GM21515 (cell line): ENCODE results near the gene OR2AG2.

Source experiments
- ATAC-seq: cut with Tn5 transposase; IDR thresholded peaks from one replicate; pipeline ENCODE4 v1.9.1; 2021; ENCODE audit not compliant: unreplicated experiment

OR2AG2 gene

DNA sequence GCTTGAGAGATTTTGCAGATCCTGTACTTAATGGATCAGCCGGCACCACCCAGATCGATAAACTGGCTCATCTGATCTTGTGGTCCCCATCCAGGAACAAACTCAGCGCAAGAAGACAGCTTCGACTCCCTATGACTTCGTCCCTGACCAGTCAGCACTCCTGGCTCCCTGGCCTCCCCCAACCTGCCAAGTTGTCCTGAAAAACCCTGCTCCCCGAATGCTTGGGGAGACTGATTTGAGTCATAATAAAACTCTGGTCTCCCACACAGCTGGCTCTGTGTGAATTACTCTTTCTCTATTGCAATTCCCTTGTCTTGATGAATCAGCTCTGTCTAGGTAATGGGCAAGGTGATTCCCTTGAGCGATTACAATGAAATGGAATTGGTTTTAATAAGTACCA lies 29.5 kb downstream of the OR2AG2 start:
- no peak for ATAC-seq

DNA sequence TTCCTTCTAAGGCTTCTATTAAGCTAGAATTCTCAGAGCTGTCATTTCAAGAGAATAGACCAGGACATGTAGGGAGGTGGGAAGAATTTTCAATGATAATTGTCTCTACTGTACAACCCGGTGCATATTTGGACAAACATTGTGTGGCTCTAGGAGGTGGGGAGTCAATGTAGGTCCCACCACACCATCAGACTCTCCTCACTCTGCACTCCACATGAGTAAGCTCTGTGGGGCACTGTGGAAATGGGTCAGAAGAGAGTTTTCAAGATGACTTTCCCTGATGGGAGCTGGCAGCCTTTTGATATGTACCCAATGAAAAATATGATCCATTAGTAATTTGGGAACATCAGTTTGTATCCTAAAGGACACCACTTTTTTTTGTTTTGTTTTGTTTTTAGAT lies 33.2 kb downstream of the OR2AG2 start:
- no peak for ATAC-seq

DNA sequence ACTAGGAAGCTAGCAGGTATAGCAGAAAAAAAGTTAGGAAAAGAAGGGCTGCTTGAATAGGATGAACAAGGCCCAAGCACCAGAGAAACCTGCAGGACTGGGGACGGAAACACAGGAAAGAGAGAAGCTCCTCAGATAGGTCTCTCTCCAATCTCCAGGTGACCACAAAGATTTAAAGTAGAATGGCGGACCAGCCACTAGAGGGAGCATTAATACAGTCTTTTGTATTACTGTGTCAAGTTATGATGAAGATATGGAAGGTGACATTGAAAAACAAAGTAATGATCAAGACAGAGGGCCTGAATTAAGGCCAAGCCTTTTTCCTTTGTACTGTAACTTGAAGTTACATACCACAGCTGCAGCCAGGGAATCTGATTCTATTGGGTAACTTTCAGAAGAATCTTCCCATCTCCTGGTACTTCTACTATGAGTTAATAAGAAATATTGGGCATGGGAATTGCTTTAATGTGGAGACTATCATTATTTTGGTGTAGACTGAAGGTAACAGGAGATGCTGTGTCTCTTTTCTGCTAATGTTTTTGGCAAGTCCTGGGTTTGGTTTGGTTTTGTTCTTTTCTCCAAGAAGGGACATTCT lies 33.8 kb downstream of the OR2AG2 start:
- peak; percentile 69 for ATAC-seq

DNA sequence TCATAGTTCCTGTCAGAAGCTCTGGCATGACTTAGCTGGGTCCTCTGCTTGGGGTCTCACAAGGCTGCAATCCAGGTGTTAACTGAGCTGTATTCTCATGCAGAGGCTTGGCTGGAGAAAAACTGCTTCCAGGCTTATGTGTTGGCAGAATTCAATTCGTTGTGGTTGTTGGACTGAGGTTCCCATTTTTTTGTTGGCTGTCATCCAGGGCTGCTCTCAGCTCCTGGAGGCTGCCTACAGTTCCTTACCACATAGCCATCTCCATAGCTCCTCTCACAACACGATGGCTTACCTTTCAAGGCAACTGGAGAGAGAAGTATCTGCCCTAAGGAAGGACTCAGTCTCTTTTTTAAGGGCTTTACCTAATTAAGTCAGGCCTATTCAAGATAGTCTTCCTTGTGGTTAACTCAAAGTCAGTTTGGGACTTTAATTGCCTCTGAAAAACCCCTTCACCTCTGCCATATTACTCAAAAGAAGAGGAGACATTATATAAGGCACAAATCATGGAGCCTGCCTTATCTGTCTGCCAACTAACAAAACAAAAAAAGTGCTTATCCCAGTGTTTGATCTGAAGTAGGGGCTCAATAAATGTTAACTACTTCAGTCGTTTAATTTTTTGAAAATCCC lies 35.2 kb downstream of the OR2AG2 start:
- ATAC-seq = no peak

DNA sequence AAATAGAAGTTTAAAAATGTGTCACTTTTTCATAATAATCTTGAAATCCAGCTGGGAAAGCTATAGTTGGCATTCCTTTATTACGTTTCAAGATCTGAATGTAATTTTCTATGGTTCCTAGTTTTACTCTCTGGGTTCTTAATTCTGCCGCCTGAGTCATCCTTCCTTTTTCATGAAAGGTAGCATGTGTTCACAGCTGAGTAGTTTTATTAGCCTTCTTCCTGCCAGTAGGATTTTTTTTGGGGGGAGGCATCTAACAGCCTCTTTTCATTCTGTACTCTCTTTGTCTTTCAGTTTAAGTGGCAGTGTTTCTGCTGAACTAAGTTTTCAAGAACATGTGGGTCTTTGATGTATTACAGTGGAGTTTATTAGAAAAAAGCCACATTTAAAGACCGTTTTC lies 36.5 kb downstream of the OR2AG2 start:
- no peak for ATAC-seq

DNA sequence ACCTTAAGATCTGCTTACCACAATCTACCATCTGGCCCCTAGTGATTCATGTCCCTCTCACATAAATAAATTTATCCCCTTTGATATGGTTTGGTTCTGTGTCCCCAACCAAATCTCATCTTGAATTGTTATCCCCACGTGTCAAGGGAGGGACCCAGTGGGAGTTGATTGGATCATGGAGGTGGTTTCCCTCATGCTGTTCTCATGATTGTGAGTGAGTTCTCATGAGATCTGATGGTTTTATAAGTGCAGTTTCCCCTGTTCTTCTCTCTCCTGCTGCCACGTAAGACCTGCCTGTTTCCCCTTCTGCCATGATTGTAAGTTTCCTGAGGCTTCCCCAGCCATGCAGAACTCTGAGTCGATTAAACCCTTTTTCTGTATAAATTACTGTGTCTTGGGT lies 37.2 kb downstream of the OR2AG2 start:
- ATAC-seq = no peak

GRCh38 chr11:6733326-6734275 lies 38.2 kb downstream of the OR2AG2 start:
- ATAC-seq = no peak

- ATAC-seq = no peak
These were observed 43.6 kb downstream of the OR2AG2 start for GRCh38 chr11:6727971-6728760.

DNA sequence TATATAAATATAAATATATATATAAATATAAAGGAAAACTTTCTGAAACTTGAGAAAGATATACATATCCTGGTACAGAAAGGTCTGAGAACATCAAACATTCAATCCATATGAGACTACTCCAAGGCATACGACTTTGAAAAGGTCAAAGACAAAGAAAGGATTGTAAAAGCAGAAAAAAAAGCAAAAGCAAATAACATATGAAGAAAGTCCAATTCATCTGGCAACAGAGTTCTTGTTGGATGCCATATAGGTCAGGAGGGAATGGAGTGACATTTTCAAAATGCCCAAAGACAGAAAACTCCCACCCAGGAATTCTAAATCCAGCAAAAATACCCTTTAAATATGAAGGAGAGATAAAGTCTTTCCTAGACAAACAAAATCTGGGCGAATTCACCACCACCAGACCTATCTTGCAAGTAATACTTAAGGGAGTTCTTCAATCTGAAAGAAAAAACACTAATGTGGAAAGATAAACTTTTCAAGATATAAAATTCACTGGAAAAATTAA lies 46.3 kb downstream of the OR2AG2 start:
- no peak for ATAC-seq

DNA sequence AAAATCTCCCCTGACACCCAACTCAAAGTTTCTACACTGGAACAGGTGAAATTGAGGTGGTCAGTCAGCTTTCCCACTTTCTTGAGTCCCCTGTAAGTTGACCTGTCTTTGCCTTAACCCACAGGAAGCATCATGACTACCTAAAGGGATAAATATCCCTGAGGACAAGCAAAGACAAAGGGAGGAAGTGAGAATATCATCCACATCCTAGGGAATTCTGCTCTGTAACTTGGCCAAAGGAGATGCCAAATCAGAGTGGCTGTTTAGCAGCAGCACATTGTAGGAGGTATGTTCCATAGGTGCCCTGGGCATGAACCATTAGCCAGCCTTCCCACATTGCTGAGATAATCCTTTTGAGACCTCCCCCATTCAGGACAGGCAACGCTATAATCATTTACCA lies 47.8 kb downstream of the OR2AG2 start:
- ATAC-seq = no peak

- no peak for ATAC-seq
These were observed 50.4 kb downstream of the OR2AG2 start for GRCh38 chr11:6721343-6721742.

DNA sequence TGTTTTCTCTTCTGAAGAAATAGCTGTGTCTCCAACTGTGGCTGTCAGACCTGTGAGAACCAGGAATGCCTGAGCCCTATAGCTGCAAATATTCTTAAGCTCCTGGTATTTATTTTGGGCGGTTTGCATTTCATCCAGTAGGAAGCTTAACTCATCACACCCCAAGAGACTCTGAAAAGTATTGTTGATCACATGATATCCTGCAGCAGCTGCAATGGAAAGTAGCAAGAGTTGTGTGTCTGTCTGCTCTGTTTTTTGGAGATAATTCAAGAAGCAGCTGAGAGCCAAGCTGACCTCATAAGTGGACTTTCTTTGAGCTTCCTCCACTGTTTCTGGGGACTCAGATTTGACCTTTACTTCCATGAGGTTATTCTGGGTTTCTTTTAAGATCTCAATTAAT lies 52.2 kb downstream of the OR2AG2 start:
- no peak for ATAC-seq

DNA sequence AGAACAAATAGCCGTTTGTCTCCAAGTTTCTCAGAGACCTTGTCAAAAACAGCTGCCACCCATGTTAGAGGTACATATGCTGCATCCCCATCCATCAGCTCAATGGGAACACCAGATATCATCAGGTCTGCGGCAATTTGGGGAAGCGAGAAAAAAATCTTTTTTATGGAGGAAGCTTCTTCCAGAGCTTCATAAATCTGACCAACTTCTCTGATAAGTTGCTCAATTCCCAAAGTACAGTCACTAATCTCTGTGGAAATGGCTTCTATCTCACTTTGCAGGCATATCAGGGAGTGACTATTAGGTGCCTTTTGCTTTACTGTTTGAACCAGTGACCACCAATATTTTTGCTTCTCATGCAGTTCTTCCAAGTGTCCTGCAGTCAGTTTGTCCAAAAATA lies 54.4 kb downstream of the OR2AG2 start:
- ATAC-seq = no peak
